22Rv1 (cell line): ENCODE measurements around the gene IQCH.
A peak's percentile ranks its signal among the peaks of the same experiment; 100 is the strongest.

Experiments
- H3K27ac ChIP-seq: fragments of 450-650 bp; 2 replicates; pipeline ENCODE4 v1.5.1; 2017
- ZFX ChIP-seq: fragments of 450-650 bp; IDR thresholded peaks from 2 replicates; pipeline ENCODE4 v1.6.1; 2017; ENCODE audit warnings: antibody characterized with exemption, borderline replicate concordance
- TF ChIP-seq, protein P1 (sequence below): fragments of 450-650 bp; IDR thresholded peaks from 2 replicates; pipeline ENCODE4 v1.5.1; 2017; ENCODE audit warnings: mild to moderate bottlenecking

The IQCH gene

GRCh38 chr15:67254238-67255175 is at the start of gene IQCH, which contains the start of gene AAGAB:
IQCH (plus strand) TSS chr15:67254786; CDS start chr15:67254897, 111 bp downstream.
AAGAB (minus strand) TSS chr15:67254661; CDS start chr15:67254631, 30 bp downstream.
- no peak for TF ChIP-seq ZFX
- TF ChIP-seq, protein P1, sequence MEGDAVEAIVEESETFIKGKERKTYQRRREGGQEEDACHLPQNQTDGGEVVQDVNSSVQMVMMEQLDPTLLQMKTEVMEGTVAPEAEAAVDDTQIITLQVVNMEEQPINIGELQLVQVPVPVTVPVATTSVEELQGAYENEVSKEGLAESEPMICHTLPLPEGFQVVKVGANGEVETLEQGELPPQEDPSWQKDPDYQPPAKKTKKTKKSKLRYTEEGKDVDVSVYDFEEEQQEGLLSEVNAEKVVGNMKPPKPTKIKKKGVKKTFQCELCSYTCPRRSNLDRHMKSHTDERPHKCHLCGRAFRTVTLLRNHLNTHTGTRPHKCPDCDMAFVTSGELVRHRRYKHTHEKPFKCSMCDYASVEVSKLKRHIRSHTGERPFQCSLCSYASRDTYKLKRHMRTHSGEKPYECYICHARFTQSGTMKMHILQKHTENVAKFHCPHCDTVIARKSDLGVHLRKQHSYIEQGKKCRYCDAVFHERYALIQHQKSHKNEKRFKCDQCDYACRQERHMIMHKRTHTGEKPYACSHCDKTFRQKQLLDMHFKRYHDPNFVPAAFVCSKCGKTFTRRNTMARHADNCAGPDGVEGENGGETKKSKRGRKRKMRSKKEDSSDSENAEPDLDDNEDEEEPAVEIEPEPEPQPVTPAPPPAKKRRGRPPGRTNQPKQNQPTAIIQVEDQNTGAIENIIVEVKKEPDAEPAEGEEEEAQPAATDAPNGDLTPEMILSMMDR: no peak

DNA sequence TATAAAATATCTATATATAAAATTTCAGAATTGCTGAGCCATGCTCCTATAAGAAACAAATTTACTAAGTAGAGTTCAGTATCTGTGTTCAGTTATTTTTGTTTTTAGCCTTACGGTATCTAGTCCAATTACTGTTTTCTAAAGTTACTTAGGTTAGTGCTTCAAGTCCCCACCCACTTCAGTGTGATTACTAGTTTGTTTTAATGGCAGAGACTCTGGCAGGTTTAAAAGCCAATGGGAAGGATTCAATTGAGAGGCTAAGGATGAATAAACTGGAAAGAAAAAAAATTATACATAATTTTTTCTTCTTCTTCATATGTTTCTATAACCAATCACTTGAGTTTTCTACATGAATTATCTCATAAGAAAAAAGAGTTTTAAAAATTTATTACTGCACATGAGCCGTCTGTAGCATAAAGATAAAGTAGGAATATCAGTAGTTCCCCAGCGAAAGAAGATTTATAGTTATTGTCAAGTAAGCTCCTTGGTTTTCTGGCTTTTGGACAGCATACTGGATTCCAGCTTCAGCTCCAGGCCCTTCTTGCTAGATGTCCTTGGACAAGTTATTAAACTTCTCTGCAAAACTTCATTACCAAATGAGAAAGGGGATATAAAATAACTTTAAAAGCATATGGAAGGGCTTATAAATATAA is 46.9 kb upstream of the IQCH start:
- no peak overlapping the region for H3K27ac ChIP-seq
- TF ChIP-seq, protein P1: no peak
- no peak for TF ChIP-seq ZFX

More at GRCh38 chr15:67254238-67255175, at the start of gene IQCH, which contains the start of gene AAGAB:
- peak within 1 kb of the TSS; percentile 89 for H3K27ac ChIP-seq

GRCh38 chr15:67208396-67208795 is 46.2 kb upstream of the IQCH start:
- no peak overlapping the region for H3K27ac ChIP-seq
- TF ChIP-seq ZFX: no peak
- TF ChIP-seq, protein P1: no peak

- TF ChIP-seq, protein P1: no peak
- no peak for TF ChIP-seq ZFX
- no peak overlapping the region for H3K27ac ChIP-seq
Measured at GRCh38 chr15:67210555-67211168, 43.9 kb upstream of the IQCH start.

- H3K27ac ChIP-seq: no peak overlapping the region
- TF ChIP-seq, protein P1: no peak
- TF ChIP-seq ZFX: no peak
Measured at GRCh38 chr15:67212684-67213367, 41.8 kb upstream of the IQCH start.

DNA sequence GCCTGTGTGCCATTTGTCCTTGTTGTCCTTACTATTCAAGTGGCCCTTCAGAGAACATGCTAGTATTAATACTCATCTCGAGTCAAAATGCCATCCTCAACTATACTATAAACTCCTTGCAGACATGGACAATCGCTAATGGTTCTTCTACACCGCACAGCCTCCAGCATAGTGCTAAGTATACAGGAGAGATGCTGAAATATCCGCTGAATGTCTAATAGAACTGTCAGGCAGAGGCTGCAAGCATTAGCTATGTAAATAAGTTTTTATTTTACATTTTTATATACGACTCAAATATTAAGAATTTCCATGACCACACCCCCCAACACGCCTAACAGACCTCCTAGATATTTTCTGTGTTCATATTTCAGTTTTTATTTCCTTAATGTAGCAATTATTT is 39.5 kb upstream of the IQCH start:
- TF ChIP-seq ZFX: no peak
- TF ChIP-seq, protein P1: no peak
- H3K27ac ChIP-seq: no peak overlapping the region
